Spinal cord (tissue), 10 donors: Measurements from ENCODE around the gene ACSS2. TPM values are rescaled to one million over a fixed set of nuclear protein-coding genes. Genes with fewer than 3 reads are reported as not detected.
A peak's percentile ranks its signal among the peaks of the same experiment; 100 is the strongest.

Source experiments
- DNase-seq, 6 donors: peaks; one replicate each; pipeline versions ENCODE4 v3.0.0 to v3.0.0-alpha.2; 2013 to 2015; ENCODE audit warnings: low spot score in 6 of 6, low read depth in 4 of 6
- H3K27ac ChIP-seq: one replicate; pipeline ENCODE4 v1.5.1; 2013; ENCODE audit warnings: low read depth, low read length, control low read depth
- H3K27me3 ChIP-seq: one replicate; pipeline ENCODE4 v1.6.1; 2013; ENCODE audit warnings: low read length; ENCODE audit not compliant: control insufficient read depth, insufficient read depth
- H3K36me3 ChIP-seq: one replicate; pipeline ENCODE4 v1.6.1; 2013; ENCODE audit warnings: low read length; ENCODE audit not compliant: control insufficient read depth, insufficient read depth
- H3K4me1 ChIP-seq: one replicate; pipeline ENCODE4 v1.6.1; 2013; ENCODE audit warnings: low read length; ENCODE audit not compliant: control insufficient read depth, insufficient read depth
- H3K4me3 ChIP-seq: one replicate; pipeline ENCODE4 v1.5.1; 2013; ENCODE audit warnings: low read depth, low read length, control low read depth
- H3K9me3 ChIP-seq: one replicate; pipeline ENCODE4 v1.6.1; 2013; ENCODE audit warnings: low read length; ENCODE audit not compliant: control insufficient read depth, insufficient read depth
- WGBS: methylation state at CpG from one replicate; pipeline ENCODE4 v1.1.5; 2013; ENCODE audit warnings: missing lambda C conversion rate; ENCODE audit not compliant: insufficient coverage; 5-methylcytosine and 5-hydroxymethylcytosine counted together
- polyA plus RNA-seq, 2 donors: library from polyadenylated mRNA; unstranded; fragments of 120-200 nt; gene quantifications; one replicate each; pipeline ENCODE4 v1.2.1, GENCODE V29; 2013; ENCODE audit not compliant: insufficient read length in 2 of 2
- total RNA-seq, 2 donors: library from RNA; depleted of rRNA in 1 of 2; stranded (reverse); fragments of 120-200 nt in 1 of 2; fragments of >200 nt in 1 of 2; gene quantifications; one replicate each; pipeline versions ENCODE4 v1.2.3 to v1.2.4, GENCODE V29; 2013 to 2014
- donor health status: healthy.

Gene ACSS2
- total and polyA plus RNA-seq, 4 donors = 27.8 to 48.5 (median 36.7) TPM

- no peaks in the 10 kb centered on the region for H3K9me3 ChIP-seq
- H3K4me1 ChIP-seq = no peaks in the 10 kb centered on the region
- no peak overlapping the region for H3K27ac ChIP-seq
- H3K36me3 ChIP-seq = peaks cover 78% of the 10 kb centered on the region
- no peak overlapping the region for H3K4me3 ChIP-seq
- DNase-seq = no peak
- no peaks in the 10 kb centered on the region for H3K27me3 ChIP-seq
- 83% methylated on average over 2 of the region's 4 CpGs for WGBS
Measured at GRCh38 chr20:34852298-34852697, 24.1 kb upstream of the ACSS2 start.

GRCh38 chr20:34859367-34859766 is 17.0 kb upstream of the ACSS2 start:
- Histone ChIP-seq H3K27ac (no peak overlapping the region), H3K36me3 (peaks cover 80% of the 10 kb centered on the region), H3K9me3 (no peaks in the 10 kb centered on the region), H3K4me3 (no peak overlapping the region), H3K4me1 (peaks cover 6% of the 10 kb centered on the region), H3K27me3 (no peaks in the 10 kb centered on the region)
- DNase-seq = no peak
- 96% methylated on average over 20 of the region's 26 CpGs for WGBS

GRCh38 chr20:34859826-34860545 is 16.4 kb upstream of the ACSS2 start:
- Histone ChIP-seq H3K9me3 (no peaks in the 10 kb centered on the region), H3K4me1 (peaks cover 6% of the 10 kb centered on the region), H3K4me3 (no peak overlapping the region), H3K27me3 (no peaks in the 10 kb centered on the region), H3K27ac (no peak overlapping the region), H3K36me3 (peaks cover 77% of the 10 kb centered on the region)
- 93% methylated on average over 3 of the region's 9 CpGs for WGBS
- DNase-seq = no peak

DNA sequence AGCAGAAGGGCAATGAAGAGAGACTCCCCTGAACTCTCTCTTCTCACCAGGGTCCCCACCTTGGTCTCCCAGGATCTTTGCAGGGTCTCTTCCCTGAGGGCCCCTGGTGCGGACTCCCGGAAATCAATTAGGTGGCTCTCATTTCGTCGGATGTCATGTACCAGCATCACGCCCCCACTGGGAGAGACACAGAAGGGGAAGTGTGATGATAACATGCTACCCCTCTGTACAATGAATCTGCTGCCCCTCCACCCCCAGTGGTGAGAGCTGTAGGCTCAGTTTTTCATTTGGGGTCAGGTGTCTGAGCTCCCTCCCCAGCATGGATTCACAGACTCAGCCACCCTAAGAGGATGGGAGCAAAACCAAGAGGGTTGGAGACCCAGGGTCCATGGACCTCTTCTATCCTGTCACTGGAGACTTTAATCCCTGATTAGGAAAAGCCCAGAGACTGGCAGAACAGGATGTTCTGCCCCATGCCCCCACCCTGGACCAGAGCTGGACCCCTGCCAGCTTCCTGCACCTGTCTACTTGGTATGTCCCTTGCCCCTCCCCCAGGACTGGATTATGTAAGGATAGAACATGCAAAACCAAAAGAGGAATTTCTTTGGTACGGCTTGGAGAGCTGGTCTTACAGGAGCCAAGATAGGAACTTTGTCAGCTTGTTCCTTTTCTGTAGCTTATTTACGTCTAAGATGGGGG is 14.9 kb upstream of the ACSS2 start:
- H3K27me3 ChIP-seq = no peaks in the 10 kb centered on the region
- H3K36me3 ChIP-seq = peaks cover 70% of the 10 kb centered on the region
- H3K4me1 ChIP-seq = peaks cover 6% of the 10 kb centered on the region
- no peak overlapping the region for H3K4me3 ChIP-seq
- DNase-seq = no peak
- 88% methylated on average over 3 of the region's 7 CpGs for WGBS
- H3K27ac ChIP-seq = no peak overlapping the region
- H3K9me3 ChIP-seq = no peaks in the 10 kb centered on the region

- H3K9me3 ChIP-seq = no peaks in the 10 kb centered on the region
- H3K4me1 ChIP-seq = peaks cover 7% of the 10 kb centered on the region
- H3K4me3 ChIP-seq = no peak overlapping the region
- no peak overlapping the region for H3K27ac ChIP-seq
- 94% methylated on average over 6 of the region's 12 CpGs for WGBS
- no peak for DNase-seq
- H3K36me3 ChIP-seq = peaks cover 60% of the 10 kb centered on the region
- no peaks in the 10 kb centered on the region for H3K27me3 ChIP-seq
Measured at GRCh38 chr20:34862724-34863123, 13.7 kb upstream of the ACSS2 start.

GRCh38 chr20:34863421-34863965 is 12.9 kb upstream of the ACSS2 start:
- Histone ChIP-seq H3K36me3 (peaks cover 53% of the 10 kb centered on the region), H3K27ac (no peak overlapping the region), H3K9me3 (no peaks in the 10 kb centered on the region), H3K27me3 (no peaks in the 10 kb centered on the region), H3K4me1 (peaks cover 9% of the 10 kb centered on the region), H3K4me3 (no peak overlapping the region)
- no peak for DNase-seq
- WGBS = 45% methylated on average over 28 of the region's 32 CpGs

- H3K27me3 ChIP-seq = no peaks in the 10 kb centered on the region
- no peak overlapping the region for H3K4me3 ChIP-seq
- DNase-seq = no peak
- H3K4me1 ChIP-seq = peaks cover 9% of the 10 kb centered on the region
- H3K36me3 ChIP-seq = peaks cover 47% of the 10 kb centered on the region
- WGBS = 93% methylated on average over 5 of the region's 5 CpGs
- no peaks in the 10 kb centered on the region for H3K9me3 ChIP-seq
- no peak overlapping the region for H3K27ac ChIP-seq
Measured at GRCh38 chr20:34864216-34864615, 12.2 kb upstream of the ACSS2 start.

- 69% methylated on average over 7 of the region's 7 CpGs for WGBS
- peak in 2 of 6 donors; percentile 18 to 49 for DNase-seq
- Histone ChIP-seq H3K4me3 (peak overlapping the region; percentile 61), H3K36me3 (peaks cover 2% of the 10 kb centered on the region), H3K27me3 (no peaks in the 10 kb centered on the region), H3K4me1 (peaks cover 29% of the 10 kb centered on the region), H3K27ac (no peak overlapping the region), H3K9me3 (no peaks in the 10 kb centered on the region)
Measured at GRCh38 chr20:34871320-34871926, 5.0 kb upstream of the ACSS2 start.

DNA sequence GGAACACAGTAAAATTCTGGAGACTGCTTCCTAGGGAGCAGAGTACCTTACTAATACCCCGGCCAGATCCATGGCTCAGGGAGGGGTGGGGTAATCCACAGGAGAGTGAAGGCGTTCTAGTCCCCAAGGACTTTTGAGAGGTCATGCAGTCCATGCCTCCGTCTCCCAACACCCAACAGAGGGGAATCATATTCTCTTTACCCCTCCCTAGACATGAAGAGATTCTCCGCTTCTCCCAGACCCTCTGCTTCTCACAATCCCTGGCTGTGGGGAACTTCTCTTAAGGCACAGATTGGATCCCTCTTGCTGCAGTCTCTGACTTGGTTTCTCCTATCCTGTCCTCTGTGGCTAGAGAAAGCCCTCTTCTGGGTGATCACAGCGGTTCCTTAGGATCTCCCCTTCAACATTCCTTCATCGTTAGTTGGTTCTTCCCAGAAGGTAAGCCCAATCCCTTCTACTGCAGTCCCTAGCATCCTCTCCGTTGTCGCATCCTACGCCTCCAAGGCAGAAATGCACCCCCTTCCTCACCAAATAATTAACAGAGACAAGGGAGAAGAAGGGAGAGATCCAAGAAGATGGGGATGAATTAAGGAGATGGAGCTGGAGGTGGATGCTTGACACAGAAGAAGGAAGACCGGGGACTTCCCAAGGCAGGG is 4.3 kb upstream of the ACSS2 start:
- H3K4me1 ChIP-seq = peaks cover 32% of the 10 kb centered on the region
- H3K9me3 ChIP-seq = no peaks in the 10 kb centered on the region
- no peaks in the 10 kb centered on the region for H3K27me3 ChIP-seq
- peak overlapping the region; percentile 61 for H3K4me3 ChIP-seq
- WGBS = 38% methylated on average over 5 of the region's 10 CpGs
- peaks cover 2% of the 10 kb centered on the region for H3K36me3 ChIP-seq
- H3K27ac ChIP-seq = no peak overlapping the region
- peak in 1 of 6 donors; percentile 58 for DNase-seq
